GM23338 (cell line): ENCODE results near the gene TENM4. TPM values are rescaled to one million over a fixed set of nuclear protein-coding genes. Genes with fewer than 3 reads are reported as not detected.

Experiments used
- ATAC-seq: fragments of 200-7000 bp; cut with Tn5 transposase; 3 replicates; pipeline ENCODE4 v1.9.1; 2020
- DNase-seq: peaks from one replicate; pipeline ENCODE4 v3.0.0-alpha.2; 2015; ENCODE audit warnings: low spot score
- H2AFZ ChIP-seq: fragments of 200-600 bp; sonication (generic); 2 replicates; pipeline ENCODE4 v1.8.0; 2016; ENCODE audit warnings: antibody characterized with exemption, mild to moderate bottlenecking, moderate library complexity
- H3F3A ChIP-seq: fragments of 200-600 bp; sonication (generic); replicated peaks from 2 replicates; pipeline ENCODE4 v1.8.0; 2017; ENCODE audit warnings: antibody characterized with exemption, mixed run types, low read depth
- H3K27ac ChIP-seq: fragments of 200-600 bp; sonication (generic); 2 replicates; pipeline ENCODE4 v1.6.1; 2016; ENCODE audit warnings: low read depth
- H3K27me3 ChIP-seq: fragments of 200-600 bp; sonication (generic); 2 replicates; pipeline ENCODE4 v1.8.0; 2016; ENCODE audit warnings: mild to moderate bottlenecking, mixed run types, moderate library complexity; ENCODE audit not compliant: insufficient read depth
- H3K36me3 ChIP-seq: fragments of 200-600 bp; sonication (generic); 2 replicates; pipeline ENCODE4 v1.8.0; 2016; ENCODE audit warnings: mild to moderate bottlenecking; ENCODE audit not compliant: insufficient read depth
- H3K4me1 ChIP-seq: fragments of 200-600 bp; sonication (generic); 2 replicates; pipeline ENCODE4 v1.8.0; 2016; ENCODE audit warnings: mild to moderate bottlenecking, moderate library complexity; ENCODE audit not compliant: insufficient read depth
- H3K4me2 ChIP-seq: fragments of 200-600 bp; sonication (generic); 2 replicates; pipeline ENCODE4 v1.7.1; 2017; ENCODE audit warnings: mixed run types
- H3K4me3 ChIP-seq: fragments of 200-600 bp; sonication (generic); 2 replicates; pipeline ENCODE4 v1.6.1; 2016; ENCODE audit warnings: mixed run types
- H3K79me2 ChIP-seq: fragments of 200-600 bp; sonication (generic); replicated peaks from 2 replicates; pipeline ENCODE4 v1.8.0; 2017; ENCODE audit warnings: mild to moderate bottlenecking; ENCODE audit not compliant: insufficient read depth
- H3K9me2 ChIP-seq: fragments of 200-600 bp; sonication (generic); 2 replicates; pipeline ENCODE4 v1.8.0; 2017; ENCODE audit not compliant: insufficient read depth
- H4K20me1 ChIP-seq: fragments of 200-600 bp; sonication (generic); replicated peaks from 2 replicates; pipeline ENCODE4 v1.8.0; 2017; ENCODE audit warnings: mild to moderate bottlenecking; ENCODE audit not compliant: insufficient read depth
- H3K27ac Mint-ChIP-seq: 2 replicates; pipeline ENCODE4 v1.8.0; 2020; ENCODE audit warnings: inconsistent platforms, mild to moderate bottlenecking, moderate library complexity, mixed read lengths
- H3K27me3 Mint-ChIP-seq: 3 replicates; pipeline ENCODE4 v1.8.0; 2022; ENCODE audit warnings: low read depth, mild to moderate bottlenecking, moderate library complexity, mixed read lengths, inconsistent platforms; ENCODE audit not compliant: insufficient read depth, poor library complexity
- H3K36me3 Mint-ChIP-seq: 3 replicates; pipeline ENCODE4 v1.8.0; 2021; ENCODE audit warnings: low read depth, mild to moderate bottlenecking, inconsistent platforms, moderate library complexity, mixed read lengths
- H3K4me1 Mint-ChIP-seq: 3 replicates; pipeline ENCODE4 v1.8.0; 2020; ENCODE audit warnings: mild to moderate bottlenecking, inconsistent platforms, mixed read lengths
- H3K4me3 Mint-ChIP-seq: 3 replicates; pipeline ENCODE4 v1.8.0; 2021; ENCODE audit warnings: moderate library complexity, mild to moderate bottlenecking, inconsistent platforms, mixed read lengths
- H3K9me3 Mint-ChIP-seq: 3 replicates; pipeline ENCODE4 v1.8.0; 2020; ENCODE audit warnings: moderate library complexity, mild to moderate bottlenecking, inconsistent platforms, mixed read lengths
- CREB1 ChIP-seq: fragments of 250-450 bp; sonication (Bioruptor Pico); IDR thresholded peaks from 2 replicates; pipeline ENCODE4 v1.5.0; 2020; ENCODE audit warnings: low read depth, mild to moderate bottlenecking, moderate library complexity
- EZH2 ChIP-seq: fragments of 200-600 bp; sonication (generic); IDR thresholded peaks from one replicate; pipeline ENCODE4 v1.8.0; 2017; ENCODE audit warnings: antibody characterized with exemption, mild to moderate bottlenecking, low read depth; ENCODE audit not compliant: unreplicated experiment
- JUNB ChIP-seq: IDR thresholded peaks from one replicate; pipeline ENCODE4 v1.6.1; 2016; ENCODE audit warnings: antibody characterized with exemption; ENCODE audit not compliant: unreplicated experiment
- POLR2AphosphoS5 ChIP-seq: IDR thresholded peaks from 2 replicates; pipeline ENCODE4 v1.6.1; 2016; ENCODE audit warnings: antibody characterized with exemption, low read depth
- REST ChIP-seq: IDR thresholded peaks from one replicate; pipeline ENCODE4 v1.6.1; 2018; ENCODE audit warnings: antibody characterized with exemption; ENCODE audit not compliant: unreplicated experiment
- STAT1 ChIP-seq: IDR thresholded peaks from one replicate; pipeline ENCODE4 v1.6.1; 2016; ENCODE audit warnings: antibody characterized with exemption; ENCODE audit not compliant: unreplicated experiment
- ZNF462 ChIP-seq: fragments of 250-450 bp; sonication (Bioruptor Pico); IDR thresholded peaks from 2 replicates; pipeline ENCODE4 v1.5.0; 2020; ENCODE audit warnings: mild to moderate bottlenecking, moderate library complexity
- polyA plus RNA-seq: library from polyadenylated mRNA; unstranded; fragments of >200 nt; fragmentation: Nextera tagmentation; extraction: Ambion mirVana; gene quantifications from 2 replicates; pipeline ENCODE4 v1.2.1, GENCODE V29; 2016
- total RNA-seq: library from RNA; depleted of rRNA; stranded (reverse); fragments of >200 nt; shearing (Covaris generic); gene quantifications from 2 replicates; pipeline ENCODE4 v1.2.3, GENCODE V29; 2014

The TENM4 gene
- total and polyA plus RNA-seq, 2 experiments from 2014 or later, result 7.3 TPM

GRCh38 chr11:78649361-78650215 is 791.2 kb downstream of the TENM4 start:
- H3K79me2 ChIP-seq, result no peaks in the 10 kb centered on the region
- H2AFZ ChIP-seq, result no peak overlapping the region
- no peak overlapping the region for H3K27ac ChIP-seq
- no peaks in the 10 kb centered on the region for H3K9me2 ChIP-seq
- H3K4me1 ChIP-seq, result no peaks in the 10 kb centered on the region; the same call in 1 of the 2 replicates
- H3K4me2 ChIP-seq, result no peak overlapping the region
- no peaks in the 10 kb centered on the region for H3K27me3 ChIP-seq
- no peak for DNase-seq
- no peaks in the 10 kb centered on the region for H4K20me1 ChIP-seq
- no peak overlapping the region for H3K4me3 Mint-ChIP-seq
- no peak overlapping the region for H3K27ac Mint-ChIP-seq
- peaks cover 2% of the 10 kb centered on the region for H3K27me3 Mint-ChIP-seq
- H3K36me3 ChIP-seq, result no peaks in the 10 kb centered on the region
- no peaks in the 10 kb centered on the region for H3K36me3 Mint-ChIP-seq
- H3K9me3 Mint-ChIP-seq, result no peaks in the 10 kb centered on the region
- ATAC-seq, result no peak
- TF ChIP-seq REST (no peak), STAT1 (no peak), ZNF462 (no peak), CREB1 (no peak), JUNB (no peak), POLR2AphosphoS5 (no peak), EZH2 (no peak)
- peaks cover 14% of the 10 kb centered on the region; the same call in 2 of the 3 replicates for H3K4me1 Mint-ChIP-seq
- H3K4me3 ChIP-seq, result no peak overlapping the region
- H3F3A ChIP-seq, result no peaks in the 10 kb centered on the region
